ENCODE data around the gene SURF4.

Gene SURF4

GRCh38 chr9:133366435-133366834, 9.4 kb downstream of the SURF4 start:
- no peak overlapping the region for H3K4me3 ChIP-seq (ENCODE audit: low read depth in 1 of 2, low read length in 1 of 2)
- peaks cover 67% of the 10 kb centered on the region for H3K36me3 ChIP-seq
- TF ChIP-seq CTCF (IDR thresholded peaks at IDR 0.05) = no peak
- no peaks in the 10 kb centered on the region for H3K9me3 ChIP-seq
- peaks cover 3 to 9% of the 10 kb centered on the region in 2 experiments for H3K4me1 ChIP-seq (ENCODE audit: control insufficient read depth in 1 of 2, insufficient read depth in 1 of 2, low read depth in 1 of 2, low read length in 1 of 2)
- no peak overlapping the region for H3K27ac ChIP-seq
- no peaks in the 10 kb centered on the region for H3K27me3 ChIP-seq

GRCh38 chr9:133362359-133363044, 13.4 kb downstream of the SURF4 start:
- Histone ChIP-seq H3K27ac (no peak overlapping the region), H3K36me3 (peaks cover 82% of the 10 kb centered on the region), H3K27me3 (no peaks in the 10 kb centered on the region), H3K9me3 (no peaks in the 10 kb centered on the region), H3K4me3 (ENCODE audit: low read depth in 1 of 2, low read length in 1 of 2) (no peak overlapping the region), H3K4me1 (ENCODE audit: control insufficient read depth in 1 of 2, insufficient read depth in 1 of 2, low read depth in 1 of 2, low read length in 1 of 2) (peaks cover 0 to 3% of the 10 kb centered on the region in 2 experiments)
- TF ChIP-seq CTCF (IDR thresholded peaks at IDR 0.05) = no peak

GRCh38 chr9:133361507-133362092, 14.3 kb downstream of the SURF4 start:
- no peaks in the 10 kb centered on the region for H3K9me3 ChIP-seq
- H3K27me3 ChIP-seq = no peaks in the 10 kb centered on the region
- no peak overlapping the region for H3K4me3 ChIP-seq (ENCODE audit: low read depth in 1 of 2, low read length in 1 of 2)
- H3K27ac ChIP-seq = no peak overlapping the region
- peaks cover 7 to 12% of the 10 kb centered on the region in 2 experiments for H3K4me1 ChIP-seq (ENCODE audit: control insufficient read depth in 1 of 2, insufficient read depth in 1 of 2, low read depth in 1 of 2, low read length in 1 of 2)
- peaks cover 73% of the 10 kb centered on the region for H3K36me3 ChIP-seq
- TF ChIP-seq CTCF (IDR thresholded peaks at IDR 0.05) = no peak

GRCh38 chr9:133360400-133361393, 15.2 kb downstream of the SURF4 start:
- no peaks in the 10 kb centered on the region for H3K27me3 ChIP-seq
- H3K27ac ChIP-seq = no peak overlapping the region
- peaks cover 64% of the 10 kb centered on the region for H3K36me3 ChIP-seq
- no peak for TF ChIP-seq CTCF (IDR thresholded peaks at IDR 0.05)
- peaks cover 11 to 16% of the 10 kb centered on the region in 2 experiments for H3K4me1 ChIP-seq (ENCODE audit: control insufficient read depth in 1 of 2, insufficient read depth in 1 of 2, low read depth in 1 of 2, low read length in 1 of 2)
- no peaks in the 10 kb centered on the region for H3K9me3 ChIP-seq
- H3K4me3 ChIP-seq (ENCODE audit: low read depth in 1 of 2, low read length in 1 of 2) = no peak overlapping the region

- H3K4me1 ChIP-seq (ENCODE audit: control insufficient read depth in 1 of 2, insufficient read depth in 1 of 2, low read depth in 1 of 2, low read length in 1 of 2) = peaks cover 22 to 27% of the 10 kb centered on the region in 2 experiments
- H3K27ac ChIP-seq = no peak overlapping the region
- H3K9me3 ChIP-seq = no peaks in the 10 kb centered on the region
- H3K4me3 ChIP-seq (ENCODE audit: low read depth in 1 of 2, low read length in 1 of 2) = no peak overlapping the region
- TF ChIP-seq CTCF (IDR thresholded peaks at IDR 0.05) = no peak
- H3K36me3 ChIP-seq = peaks cover 53% of the 10 kb centered on the region
- no peaks in the 10 kb centered on the region for H3K27me3 ChIP-seq
These were observed 16.3 kb downstream of the SURF4 start for GRCh38 chr9:133359399-133360175.

Measured in neutrophil (primary cell).